NCI-H2196 (cell line): ENCODE results near the gene DIAPH3.

Experiments
- DNase-seq: peaks from one replicate; lab custom pipeline; 2025; ENCODE audit not compliant: unreplicated experiment; lab: John Stamatoyannopoulos, UW

DIAPH3 gene

GRCh38 chr13:59641817-59642216 lies 521.9 kb downstream of the DIAPH3 start:
- DNase-seq, result no peak

GRCh38 chr13:59641261-59641660 lies 522.5 kb downstream of the DIAPH3 start:
- no peak for DNase-seq

GRCh38 chr13:59638404-59638803 lies 525.3 kb downstream of the DIAPH3 start:
- DNase-seq, result no peak

GRCh38 chr13:59635589-59635988 lies 528.1 kb downstream of the DIAPH3 start:
- DNase-seq, result no peak

- no peak for DNase-seq
Observed at GRCh38 chr13:59633290-59633689, 530.4 kb downstream of the DIAPH3 start.

- no peak for DNase-seq
Observed at GRCh38 chr13:59631271-59631670, 532.5 kb downstream of the DIAPH3 start.

GRCh38 chr13:59625111-59625510 lies 538.6 kb downstream of the DIAPH3 start:
- DNase-seq, result no peak

GRCh38 chr13:59623206-59623915 lies 540.4 kb downstream of the DIAPH3 start:
- no peak for DNase-seq

- no peak for DNase-seq
Observed at GRCh38 chr13:59621773-59622172, 542.0 kb downstream of the DIAPH3 start.
